ENCODE data around the gene OR2V2.
A peak's percentile ranks its signal among the peaks of the same experiment; 100 is the strongest.

Gene OR2V2

DNA sequence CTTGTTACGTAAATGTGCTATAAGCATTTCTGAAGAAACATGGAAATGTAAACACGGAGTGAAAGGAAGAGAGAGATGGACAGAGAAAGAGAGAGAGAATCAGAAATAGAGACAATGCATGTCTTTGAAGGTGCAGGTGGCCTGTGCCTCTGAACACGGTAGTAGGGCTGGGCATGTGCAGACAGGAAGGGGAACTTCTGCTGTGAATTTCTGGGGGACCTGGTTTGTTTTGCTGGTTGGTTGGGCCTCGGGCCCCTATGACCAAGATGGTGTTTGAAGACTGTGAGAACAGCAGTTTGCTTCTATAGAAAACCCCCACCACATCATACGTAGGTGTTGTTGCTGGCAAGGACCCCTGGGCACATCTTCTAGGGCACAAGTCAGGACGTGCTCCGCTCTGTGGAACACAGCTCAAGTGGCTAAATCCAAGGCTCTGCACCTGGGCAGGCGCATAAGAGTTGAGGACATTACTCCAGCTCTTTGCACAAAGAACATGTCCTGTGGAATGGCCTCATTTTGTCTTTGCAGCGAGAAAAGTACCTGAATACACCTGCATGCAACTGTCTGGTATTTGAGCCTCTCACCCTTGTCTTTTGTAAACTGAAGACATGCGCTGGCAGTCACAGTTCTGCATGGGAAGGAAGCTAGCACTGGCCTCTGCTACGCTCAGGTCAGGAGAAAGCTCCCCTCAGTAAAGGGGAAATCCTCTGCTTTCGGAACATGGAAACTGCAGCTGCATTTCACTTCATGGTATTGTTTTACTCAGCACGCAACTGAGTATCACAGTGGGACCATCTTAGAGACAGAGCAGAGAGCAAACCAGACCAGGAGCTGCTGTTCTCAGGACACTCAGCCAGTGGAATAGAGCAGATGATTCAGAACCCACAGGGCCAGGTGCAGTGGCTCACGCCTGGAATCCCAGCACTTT lies 2.7 kb downstream of the OR2V2 start:
- DNase-seq, result no peak

- DNase-seq, result no peak
Observed at GRCh38 chr5:181151146-181151545, 3.8 kb downstream of the OR2V2 start.

DNA sequence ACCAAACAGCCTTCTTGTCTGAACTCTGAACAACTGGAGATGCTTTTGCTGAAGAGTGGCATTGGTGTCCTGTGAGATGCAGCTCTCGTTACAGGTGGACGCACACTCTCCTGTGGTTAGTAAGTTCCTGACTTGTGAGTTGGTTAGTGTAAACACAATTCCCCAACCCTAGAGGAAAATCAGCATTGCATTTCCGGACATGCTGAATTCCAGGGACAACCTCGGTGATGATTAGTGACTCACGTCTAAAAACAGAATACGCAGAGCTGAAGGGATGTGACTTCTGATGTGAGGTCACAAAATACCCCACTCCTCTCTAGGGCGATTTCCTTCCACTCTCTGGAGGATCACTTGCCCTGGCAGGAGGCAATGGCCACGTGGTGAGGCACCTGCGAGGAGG lies 5.0 kb downstream of the OR2V2 start:
- DNase-seq, result no peak

- no peak for DNase-seq
Observed at GRCh38 chr5:181153814-181154213, 6.4 kb downstream of the OR2V2 start.

- no peak for DNase-seq
Observed at GRCh38 chr5:181156758-181157157, 9.4 kb downstream of the OR2V2 start.

- DNase-seq, result no peak
Observed at GRCh38 chr5:181158869-181159268, 11.5 kb downstream of the OR2V2 start.

DNA sequence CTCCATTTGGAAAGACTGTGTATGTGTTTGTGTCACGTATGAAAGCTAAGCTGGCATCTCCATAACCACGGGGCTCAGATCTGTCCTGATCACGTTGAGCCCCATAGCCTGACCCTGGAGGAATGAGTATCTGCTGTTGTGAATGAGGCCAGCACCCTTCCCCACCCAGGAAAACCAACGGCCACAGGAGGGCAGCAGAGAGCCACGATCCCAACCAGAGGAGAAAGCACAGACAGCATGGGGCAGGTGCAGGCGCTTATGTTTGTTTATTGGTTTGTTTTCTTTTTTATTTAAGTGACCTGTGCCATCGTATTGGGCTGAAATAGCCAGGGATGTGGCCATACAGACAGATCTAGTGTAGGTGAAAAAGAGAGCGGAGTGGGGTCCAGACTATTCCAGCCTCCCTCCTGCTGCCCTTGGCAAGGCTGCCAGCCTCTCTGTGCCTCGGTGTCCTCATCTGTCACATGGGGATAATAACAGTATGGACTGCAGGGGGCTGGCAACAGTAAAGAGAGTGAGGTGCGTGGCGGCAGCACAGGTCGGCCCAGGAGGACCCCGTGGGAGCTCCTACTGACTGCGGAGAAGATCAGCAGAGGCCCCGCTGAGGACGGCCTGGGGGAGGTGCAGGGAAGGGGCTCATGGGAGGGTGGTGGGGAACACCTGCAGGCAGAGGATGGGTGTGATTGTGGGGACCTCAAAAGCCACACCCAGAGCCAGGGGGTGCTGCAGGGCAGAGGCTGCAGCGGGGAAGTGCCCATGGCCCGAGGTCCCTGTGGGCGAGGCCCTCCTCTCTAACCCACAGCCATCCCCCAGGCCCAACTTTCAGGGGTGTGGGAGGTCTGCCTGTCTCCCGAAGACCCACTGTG lies 12.1 kb downstream of the OR2V2 start:
- DNase-seq, result peak; percentile 83

- DNase-seq, result peak; percentile 87
Observed at GRCh38 chr5:181160152-181160754, 12.9 kb downstream of the OR2V2 start.

DNA sequence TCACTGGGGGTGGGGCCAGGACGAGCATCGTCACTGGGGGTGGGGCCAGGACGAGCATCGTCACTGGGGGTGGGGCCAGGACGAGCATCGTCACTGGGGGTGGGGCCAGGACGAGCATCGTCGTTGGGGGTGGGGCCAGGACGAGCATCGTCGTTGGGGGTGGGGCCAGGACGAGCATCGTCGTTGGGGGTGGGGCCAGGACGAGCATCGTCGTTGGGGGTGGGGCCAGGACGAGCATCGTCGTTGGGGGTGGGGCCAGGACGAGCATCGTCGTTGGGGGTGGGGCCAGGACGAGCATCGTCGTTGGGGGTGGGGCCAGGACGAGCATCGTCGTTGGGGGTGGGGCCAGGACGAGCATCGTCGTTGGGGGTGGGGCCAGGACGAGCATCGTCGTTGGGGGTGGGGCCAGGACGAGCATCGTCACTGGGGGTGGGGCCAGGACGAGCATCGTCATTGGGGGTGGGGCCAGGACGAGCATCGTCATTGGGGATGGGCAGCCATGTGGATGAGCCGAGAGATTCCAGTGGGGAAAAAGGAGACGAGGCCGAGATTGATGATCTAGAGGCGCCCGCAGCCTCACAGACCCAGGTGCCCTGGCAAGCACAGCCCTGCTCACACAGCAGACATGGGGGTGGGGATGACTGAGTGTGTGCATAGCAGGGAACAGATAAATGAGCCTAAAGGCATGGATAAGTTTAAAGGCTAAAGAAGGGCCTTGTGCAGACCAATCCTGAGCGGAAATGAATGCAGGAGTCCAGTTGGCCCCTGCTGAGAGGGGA lies 13.6 kb downstream of the OR2V2 start:
- peak; percentile 60 for DNase-seq

DNA sequence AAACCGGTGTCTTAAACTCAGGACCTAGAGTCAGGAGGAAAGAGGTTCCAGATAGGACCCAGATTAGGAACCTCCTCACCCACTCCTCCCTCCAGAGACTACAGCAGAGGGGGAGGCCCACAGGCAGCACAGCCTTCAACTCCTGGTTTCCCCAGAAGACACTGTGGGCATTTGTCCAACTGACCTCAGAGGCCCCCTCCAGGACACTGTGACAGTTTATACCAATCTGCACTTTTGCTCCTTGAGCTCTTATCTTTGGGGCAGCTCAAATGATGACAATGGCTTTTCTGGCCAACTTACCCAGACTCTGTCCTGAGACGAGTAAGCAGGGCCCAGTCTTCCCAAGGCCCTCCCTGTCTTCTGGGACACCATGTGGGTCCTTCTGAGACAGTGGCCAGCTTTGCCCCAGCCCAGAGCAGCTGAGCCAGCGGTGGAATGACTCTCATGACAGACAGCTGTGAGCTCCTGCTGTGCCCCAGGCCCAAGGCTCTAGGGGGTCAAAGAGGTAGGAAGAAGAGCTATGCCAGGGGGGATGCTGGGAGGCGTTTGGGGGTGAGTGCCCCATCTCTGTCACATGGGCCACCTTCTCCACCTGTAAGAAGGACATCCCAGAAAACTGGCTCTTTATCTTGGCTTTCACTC lies 14.3 kb downstream of the OR2V2 start:
- DNase-seq, result no peak

DNA sequence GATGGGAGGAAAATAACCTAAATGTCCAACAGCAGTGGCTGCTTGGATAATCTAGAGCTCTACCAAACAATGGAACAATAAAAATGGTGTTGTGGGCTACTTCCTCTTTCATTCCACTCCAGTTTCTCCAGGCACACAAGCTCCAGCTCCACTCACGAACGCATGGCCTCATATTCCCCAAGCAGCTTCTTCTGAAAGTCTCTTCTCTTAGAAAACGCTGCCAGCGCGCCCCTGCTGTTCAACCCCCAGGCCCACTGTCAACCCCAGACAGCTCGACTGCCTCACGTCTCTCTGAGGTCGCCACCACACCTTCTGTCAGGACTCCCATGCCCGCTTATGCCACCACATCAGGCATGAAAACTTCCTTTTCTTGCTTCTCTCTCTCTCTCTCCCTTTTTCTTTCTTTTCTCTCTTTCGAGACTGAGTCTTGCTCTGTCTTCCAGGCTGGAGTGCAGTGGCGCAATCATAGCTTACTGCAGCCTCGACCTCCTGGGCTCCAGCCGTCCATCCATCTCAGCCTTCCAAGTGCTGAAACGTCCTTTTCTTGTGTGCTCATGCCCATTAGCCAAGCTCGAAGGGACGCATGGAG lies 16.2 kb downstream of the OR2V2 start:
- DNase-seq, result no peak

DNA sequence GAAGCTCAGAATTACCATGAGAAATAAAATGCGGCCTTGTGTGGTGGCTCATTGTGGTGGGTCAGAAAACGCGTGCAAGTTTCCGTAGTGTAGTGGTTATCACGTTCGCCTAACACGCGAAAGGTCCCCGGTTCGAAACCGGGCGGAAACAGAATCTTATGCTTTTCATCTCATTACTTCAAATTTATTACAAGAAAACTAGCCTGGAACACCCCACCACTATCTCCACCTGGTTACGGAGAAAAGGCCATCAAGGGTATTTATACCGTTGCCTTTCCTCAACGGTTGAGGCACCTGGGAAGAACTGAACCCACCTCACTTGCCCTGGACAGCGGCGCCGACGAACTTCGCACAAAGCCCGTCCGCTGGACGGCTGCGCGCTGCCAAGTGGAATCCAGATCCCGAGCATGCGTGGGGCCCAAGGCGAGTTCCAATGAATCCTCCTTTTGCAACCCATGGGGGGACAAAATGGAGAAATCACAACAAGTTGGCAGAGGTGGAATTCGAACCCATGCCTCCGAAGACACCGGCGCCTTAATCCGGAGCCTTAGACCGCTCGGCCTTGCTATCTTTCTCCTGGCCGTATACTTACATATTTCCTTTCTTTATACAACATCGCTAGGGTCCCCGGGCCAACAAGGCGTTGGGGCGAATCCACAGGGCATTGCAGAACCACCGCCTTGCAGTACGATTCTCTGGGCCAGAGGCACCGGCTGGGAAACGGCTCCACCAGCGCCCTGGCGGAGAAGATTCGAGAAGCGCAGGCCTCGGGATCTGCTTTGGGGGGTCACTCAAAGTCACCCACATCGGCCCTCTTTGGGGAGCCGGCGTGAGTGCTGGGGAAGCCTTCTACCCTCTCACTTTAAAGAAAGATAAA lies 16.9 kb downstream of the OR2V2 start:
- DNase-seq, result no peak

DNA sequence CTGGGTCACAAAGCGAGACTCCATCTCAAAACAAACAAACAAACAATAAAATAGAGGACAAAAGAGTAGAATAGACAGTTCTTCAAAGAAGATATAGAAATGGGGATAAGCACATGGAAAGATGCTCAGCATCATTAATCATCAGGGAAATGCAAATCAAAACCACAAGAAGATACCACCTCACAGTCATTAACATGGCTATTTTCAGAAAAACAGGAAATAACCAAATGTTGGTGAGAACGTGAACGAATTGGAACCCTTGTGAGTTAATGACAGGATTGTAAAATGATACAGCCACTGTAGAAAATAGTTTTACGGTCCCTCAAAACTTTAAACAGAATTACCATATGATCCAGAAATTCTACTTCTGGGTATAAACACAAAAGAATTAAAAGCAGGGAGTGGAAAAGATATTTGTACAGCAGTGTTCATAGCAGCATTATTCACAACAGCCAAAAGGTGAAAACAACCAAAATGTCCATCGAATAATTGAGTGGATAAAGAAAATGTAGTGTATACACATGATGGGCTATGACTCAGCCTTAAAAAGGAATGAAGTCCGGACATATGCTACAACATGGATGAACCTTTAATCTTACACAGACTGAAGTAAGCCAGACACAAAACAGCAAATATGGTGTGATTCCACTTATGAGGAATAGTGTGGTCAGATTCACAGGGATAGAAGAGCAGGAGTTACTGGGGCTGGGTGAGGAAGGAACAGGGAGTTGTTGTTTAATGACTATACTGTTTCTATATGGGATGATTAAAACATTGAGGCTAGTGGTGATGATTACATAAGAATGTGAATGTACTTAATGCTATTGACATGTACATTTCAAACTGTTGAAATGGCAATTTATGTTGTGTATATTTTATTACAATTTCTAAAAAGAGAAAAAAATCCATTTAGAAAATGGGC lies 19.7 kb downstream of the OR2V2 start:
- DNase-seq, result no peak

- DNase-seq, result no peak
Observed at GRCh38 chr5:181167814-181168488, 20.6 kb downstream of the OR2V2 start.

GRCh38 chr5:181168595-181169118 lies 21.3 kb downstream of the OR2V2 start:
- DNase-seq, result no peak

GRCh38 chr5:181169459-181170236 lies 22.3 kb downstream of the OR2V2 start:
- peak; percentile 58 for DNase-seq

DNA sequence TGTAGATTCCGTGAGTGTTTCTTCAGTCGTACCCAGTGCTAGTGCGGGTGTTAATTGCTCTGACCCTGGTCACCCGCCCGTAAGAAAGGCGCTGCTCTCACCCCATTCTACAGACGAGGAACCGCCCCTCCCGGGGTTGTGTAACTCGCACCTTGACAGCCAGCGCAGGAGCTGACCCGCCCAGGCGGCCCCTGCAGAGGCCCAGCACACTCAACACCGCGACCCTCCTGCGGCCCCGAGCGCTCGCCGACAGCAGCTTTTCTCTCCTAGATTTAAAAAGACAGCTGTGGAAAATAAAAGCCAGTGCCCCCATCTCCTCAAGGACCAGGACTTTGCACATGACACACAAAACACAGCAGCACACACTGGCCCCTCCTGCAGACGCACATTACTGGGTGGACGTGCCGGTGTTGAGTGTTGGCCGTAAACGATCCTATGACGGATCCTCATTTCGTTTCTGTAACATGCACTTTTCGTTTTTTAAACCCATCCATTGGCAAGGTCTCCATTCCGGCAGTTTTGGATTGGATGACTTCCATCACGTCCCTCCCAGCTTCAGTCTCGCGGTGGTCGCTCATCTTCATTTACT lies 22.9 kb downstream of the OR2V2 start:
- DNase-seq, result no peak

All from central memory CD4-positive, alpha-beta T cell (primary cell).